Heart left ventricle (tissue), 13 donors: ENCODE measurements around the gene ASCC3.

ENCODE experiments used
- CTCF ChIP-seq, 12 donors: fragments of 200-600 bp; sonication (generic) in 4 of 12; IDR thresholded peaks; one replicate each; pipeline versions ENCODE4 v1.5.0 to v1.8.0; 2018 to 2022; ENCODE audit warnings: antibody characterized with exemption in 12 of 12, mild to moderate bottlenecking in 5 of 12
- POLR2A ChIP-seq, 2 donors: fragments of 450-650 bp; IDR thresholded peaks; one replicate each; pipeline ENCODE4 v1.6.1; 2017; ENCODE audit warnings: antibody characterized with exemption in 2 of 2, mild to moderate bottlenecking in 2 of 2, moderate library complexity in 2 of 2
- donor health status: ischemic (EF 13 %, LVEDD 7.1; RV severe dilation, severe dysfunction).
- donor health status: DM: no; HTN: yes; CAD: no.
- donor health status: DM: no; HTN: no; CAD: no.
- donor health status: ischemic (EF 25% LVEDD 6.9; RV normal size, moderate dysfunction).
- donor health status: ischemic (EF 25% LVEDD 5.7; RV mildly dilated, moderate dysfunction).
- donor health status: ischemic (EF 35%, LVEDD 5.7; RV mildly dilated, moderate dysfunction).
- donor health status: nonischemic (EF 11% LVEDD 7.7; RV severe dilation, severe dysfunction).
- donor health status: DM: yes; HTN: yes; CAD: no.
- donor health status: PGD.
- donor health status: ischemic (EF 29% LVEDD 5.4; RV normal size, mild dysfunction).
- donor health status: nonischemic (EF 23%, LVEDD 6.1; RV moderate dilation, normal function).

- TF ChIP-seq CTCF (IDR thresholded peaks at IDR 0.05): no peak
- TF ChIP-seq POLR2A (IDR thresholded peaks at IDR 0.05): no peak
Measured at GRCh38 chr6:100599088-100599770, 281.9 kb downstream of the ASCC3 start.
